HepG2 (cell line): ENCODE results near the gene DOC2A. TPM values are rescaled to one million over a fixed set of nuclear protein-coding genes. Genes with fewer than 3 reads are reported as not detected.

ENCODE experiments used
- AGO1 ChIP-seq: fragments of 200-400 bp; formaldehyde crosslinking; IDR thresholded peaks from 2 replicates; pipeline ENCODE4 v1.6.1; 2017; ENCODE audit warnings: mild to moderate bottlenecking, low read depth, low read length, moderate library complexity; ENCODE audit not compliant: poor library complexity, severe bottlenecking
- ATF7-NPFF ChIP-seq: sonication (generic); formaldehyde crosslinking; IDR thresholded peaks from 2 replicates; pipeline ENCODE4 v1.8.1; 2023; ENCODE audit warnings: mild to moderate bottlenecking, low read depth, missing genetic modification reagents, moderate library complexity
- DNMT3B ChIP-seq: conservative IDR thresholded peaks from 2 replicates; pipeline ENCODE4 v1.6.1; 2016; ENCODE audit warnings: missing biosample characterization, control low read depth
- EED ChIP-seq: sonication (generic); formaldehyde crosslinking; IDR thresholded peaks from 2 replicates; pipeline ENCODE4 v1.5.0; 2020; ENCODE audit warnings: mild to moderate bottlenecking, missing genetic modification reagents
- EHMT2 ChIP-seq: fragments of 200-600 bp; sonication (generic); IDR thresholded peaks from 2 replicates; pipeline ENCODE4 v1.7.0; 2017; ENCODE audit warnings: antibody characterized with exemption, low read depth, low read length, borderline replicate concordance
- GABPA ChIP-seq, 2 experiments: IDR thresholded peaks; 2 replicates each; pipeline ENCODE4 v1.6.1; 2011 to 2016; ENCODE audit warnings: low read depth in 2 of 2, low read length in 1 of 2, missing biosample characterization in 1 of 2, missing genetic modification characterization in 1 of 2
- MAFF ChIP-seq: IDR thresholded peaks from 2 replicates; pipeline ENCODE4 v1.6.1; 2011; ENCODE audit warnings: low read depth, low read length, improper control_type of control experiment
- MYNN ChIP-seq: sonication (generic); formaldehyde crosslinking; IDR thresholded peaks from 2 replicates; pipeline ENCODE4 v1.4.0; 2020; ENCODE audit warnings: mild to moderate bottlenecking, low read depth, missing genetic modification reagents
- NCOA1 ChIP-seq: sonication (generic); formaldehyde crosslinking; IDR thresholded peaks from 2 replicates; pipeline ENCODE4 v1.9.0; 2021; ENCODE audit warnings: missing genetic modification reagents
- NR2F6 ChIP-seq, 2 experiments: IDR thresholded peaks; 2 replicates each; pipeline ENCODE4 v1.6.1; 2016; ENCODE audit warnings: antibody characterized with exemption in 1 of 2, mild to moderate bottlenecking in 1 of 2
- PBX3 ChIP-seq: sonication (generic); formaldehyde crosslinking; IDR thresholded peaks from 2 replicates; pipeline ENCODE4 v1.8.1; 2023; ENCODE audit warnings: missing genetic modification reagents, inconsistent platforms, borderline replicate concordance
- PHF20 ChIP-seq: sonication (generic); formaldehyde crosslinking; IDR thresholded peaks from 2 replicates; pipeline ENCODE4 v1.5.0; 2020; ENCODE audit warnings: mild to moderate bottlenecking, missing genetic modification reagents
- RFX5 ChIP-seq: IDR thresholded peaks from 2 replicates; pipeline ENCODE4 v1.6.1; 2011; ENCODE audit warnings: low read depth, low read length, improper control_type of control experiment
- SP4 ChIP-seq: sonication (generic); formaldehyde crosslinking; IDR thresholded peaks from 2 replicates; pipeline ENCODE4 v1.8.1; 2023; ENCODE audit warnings: mild to moderate bottlenecking, missing genetic modification reagents
- UBTF ChIP-seq: sonication (generic); formaldehyde crosslinking; IDR thresholded peaks from 2 replicates; pipeline ENCODE4 v1.4.0; 2020; ENCODE audit warnings: mild to moderate bottlenecking, missing genetic modification reagents
- XBP1 ChIP-seq: sonication (generic); formaldehyde crosslinking; IDR thresholded peaks from 2 replicates; pipeline ENCODE4 v1.5.0; 2020; ENCODE audit warnings: missing genetic modification reagents
- ZNF225 ChIP-seq: sonication (generic); formaldehyde crosslinking; IDR thresholded peaks from 2 replicates; pipeline ENCODE4 v1.4.0; 2020; ENCODE audit warnings: mild to moderate bottlenecking, missing genetic modification reagents
- ZNF510 ChIP-seq: sonication (generic); formaldehyde crosslinking; IDR thresholded peaks from 2 replicates; pipeline ENCODE4 v1.4.0; 2020; ENCODE audit warnings: low read depth, mild to moderate bottlenecking, missing genetic modification reagents
- ZSCAN20 ChIP-seq: sonication (generic); formaldehyde crosslinking; IDR thresholded peaks from 2 replicates; pipeline ENCODE4 v1.4.0; 2020; ENCODE audit warnings: missing genetic modification reagents, mild to moderate bottlenecking, borderline replicate concordance
- polyA plus RNA-seq, 8 experiments: library from polyadenylated mRNA; depleted of rRNA in 3 of 8; stranded (reverse) in 7 of 8; unstranded in 1 of 8; fragments of >200 nt; fragmentation: Illumina TruSeq in 4 of 8; extraction: Trizol in 4 of 8; gene quantifications; 2 replicates each; pipeline versions ENCODE4 v1.2.1 to v1.2.3, GENCODE V29; 2011 to 2016; ENCODE audit warnings: low read depth in 4 of 8, missing spikeins in 1 of 8, mixed read lengths in 1 of 8; ENCODE audit not compliant: insufficient read depth in 1 of 8
- total RNA-seq, 5 experiments: library from RNA; depleted of rRNA; stranded (reverse); fragments of >200 nt; fragmentation: Illumina TruSeq; extraction: Trizol; gene quantifications; 2 replicates each; pipeline ENCODE4 v1.2.3, GENCODE V29; 2016; ENCODE audit warnings: low read depth in 1 of 5
- TF ChIP-seq, protein P1 (sequence below): sonication (generic); formaldehyde crosslinking; IDR thresholded peaks from 2 replicates; pipeline ENCODE4 v1.8.1; 2023; ENCODE audit warnings: mild to moderate bottlenecking, missing genetic modification reagents, borderline replicate concordance
- TF ChIP-seq, protein P2 (sequence below): sonication (generic); formaldehyde crosslinking; IDR thresholded peaks from 2 replicates; pipeline ENCODE4 v1.9.0; 2021; ENCODE audit warnings: missing genetic modification reagents, borderline replicate concordance
- TF ChIP-seq, protein P3 (sequence below): IDR thresholded peaks from 2 replicates; pipeline ENCODE4 v1.6.1; 2016; ENCODE audit warnings: mild to moderate bottlenecking

Gene DOC2A
- total and polyA plus RNA-seq, 2 of the 13 experiments (the other 11 are each of a cell fraction or from before 2014, with no cell fraction given): 0.15 to 0.55 TPM

- TF ChIP-seq PBX3 (0 out of 2 replicates have a peak, but pooled peaks have one; percentile 80), ATF7-NPFF (peak; percentile 93), ZNF510 (CRISPR knock-in tag) (peak; percentile 68; the same call in 1 of the 2 replicates), SP4 (peak; percentile 97), EED (CRISPR knock-in tag) (peak; percentile 1; the same call in 1 of the 2 replicates), UBTF (CRISPR knock-in tag) (peak; percentile 54), NR2F6 (IDR thresholded peaks at IDR 0.05) (no peak), NR2F6 (CRISPR knock-in tag; IDR thresholded peaks at IDR 0.05) (no peak; the same call in 1 of the 2 replicates), ZSCAN20 (CRISPR knock-in tag) (0 out of 2 replicates have a peak, but pooled peaks have one; percentile 60), RFX5 (peak; percentile 99), MAFF (no peak), PHF20 (peak; percentile 56), ZNF225 (0 out of 2 replicates have a peak, but pooled peaks have one; percentile 33), NCOA1 (CRISPR knock-in tag) (peak; percentile 79; the same call in 1 of the 2 replicates), MYNN (CRISPR knock-in tag) (no peak), GABPA (IDR thresholded peaks at IDR 0.05; ENCODE audit: low read depth, low read length) (no peak), GABPA (CRISPR knock-in tag; IDR thresholded peaks at IDR 0.05; ENCODE audit: low read depth) (peak; percentile 81), DNMT3B (CRISPR knock-in tag) (0 out of 2 replicates have a peak, but pooled peaks have one; percentile 9), AGO1 (peak; percentile 97), XBP1 (CRISPR knock-in tag) (peak; percentile 73; the same call in 1 of the 2 replicates), EHMT2 (no peak)
- TF ChIP-seq, protein P1, sequence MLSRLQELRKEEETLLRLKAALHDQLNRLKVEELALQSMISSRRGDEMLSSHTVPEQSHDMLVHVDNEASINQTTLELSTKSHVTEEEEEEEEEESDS (CRISPR knock-in tag): no peak
- TF ChIP-seq, protein P2, sequence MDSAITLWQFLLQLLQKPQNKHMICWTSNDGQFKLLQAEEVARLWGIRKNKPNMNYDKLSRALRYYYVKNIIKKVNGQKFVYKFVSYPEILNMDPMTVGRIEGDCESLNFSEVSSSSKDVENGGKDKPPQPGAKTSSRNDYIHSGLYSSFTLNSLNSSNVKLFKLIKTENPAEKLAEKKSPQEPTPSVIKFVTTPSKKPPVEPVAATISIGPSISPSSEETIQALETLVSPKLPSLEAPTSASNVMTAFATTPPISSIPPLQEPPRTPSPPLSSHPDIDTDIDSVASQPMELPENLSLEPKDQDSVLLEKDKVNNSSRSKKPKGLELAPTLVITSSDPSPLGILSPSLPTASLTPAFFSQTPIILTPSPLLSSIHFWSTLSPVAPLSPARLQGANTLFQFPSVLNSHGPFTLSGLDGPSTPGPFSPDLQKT (CRISPR knock-in tag): no peak
- TF ChIP-seq, protein P3, sequence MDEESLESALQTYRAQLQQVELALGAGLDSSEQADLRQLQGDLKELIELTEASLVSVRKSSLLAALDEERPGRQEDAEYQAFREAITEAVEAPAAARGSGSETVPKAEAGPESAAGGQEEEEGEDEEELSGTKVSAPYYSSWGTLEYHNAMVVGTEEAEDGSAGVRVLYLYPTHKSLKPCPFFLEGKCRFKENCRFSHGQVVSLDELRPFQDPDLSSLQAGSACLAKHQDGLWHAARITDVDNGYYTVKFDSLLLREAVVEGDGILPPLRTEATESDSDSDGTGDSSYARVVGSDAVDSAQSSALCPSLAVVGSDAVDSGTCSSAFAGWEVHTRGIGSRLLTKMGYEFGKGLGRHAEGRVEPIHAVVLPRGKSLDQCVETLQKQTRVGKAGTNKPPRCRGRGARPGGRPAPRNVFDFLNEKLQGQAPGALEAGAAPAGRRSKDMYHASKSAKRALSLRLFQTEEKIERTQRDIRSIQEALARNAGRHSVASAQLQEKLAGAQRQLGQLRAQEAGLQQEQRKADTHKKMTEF (CRISPR knock-in tag): peak; percentile 95
These were observed 37.2 kb downstream of the DOC2A start, which contains the start of gene TAOK2 (continued) for GRCh38 chr16:29973384-29974246.
